Esophagus mucosa (tissue), 1 donor: Measurements from ENCODE around the gene MOGAT1. TPM values are rescaled to one million over a fixed set of nuclear protein-coding genes. Genes with fewer than 3 reads are reported as not detected.
A peak's percentile ranks its signal among the peaks of the same experiment; 100 is the strongest.
"Not testable (repeated sequence)": the region's sequence is repeated elsewhere in the genome, so short reads cannot be mapped to it uniquely, and the experiment has no call there.

ENCODE experiments used
- ATAC-seq: fragments of 200-7000 bp; cut with Tn5 transposase; one replicate; pipeline ENCODE4 v1.9.1; 2020
- total RNA-seq: library from RNA; stranded (reverse); gene quantifications from one replicate; pipeline ENCODE4 v1.2.4, GENCODE V29; 2023
- donor health status: DM: yes; HTN: yes; CAD: no.

Gene MOGAT1
- total RNA-seq, 1 donor from 2014 or later = not detected

- ATAC-seq = no peak
Measured at GRCh38 chr2:222670191-222671038, 1.0 kb upstream of the MOGAT1 start.

DNA sequence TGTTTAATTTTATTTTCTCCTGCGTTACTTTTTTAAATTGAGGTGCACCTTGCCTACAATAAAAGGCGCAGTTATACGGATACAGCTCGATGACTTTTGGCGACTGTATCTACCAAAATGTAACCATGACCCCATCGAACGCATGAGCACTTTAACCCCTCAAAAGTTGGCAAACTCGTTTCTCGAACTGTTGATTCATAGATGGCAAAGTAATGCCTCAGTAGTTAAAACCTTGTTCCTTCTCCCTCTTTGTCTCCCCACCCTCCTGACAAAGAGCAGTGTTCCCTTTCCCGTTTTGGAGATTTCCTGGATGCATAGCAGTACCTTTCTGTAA is 577 bp downstream of the MOGAT1 start:
- ATAC-seq = peak; percentile 32

DNA sequence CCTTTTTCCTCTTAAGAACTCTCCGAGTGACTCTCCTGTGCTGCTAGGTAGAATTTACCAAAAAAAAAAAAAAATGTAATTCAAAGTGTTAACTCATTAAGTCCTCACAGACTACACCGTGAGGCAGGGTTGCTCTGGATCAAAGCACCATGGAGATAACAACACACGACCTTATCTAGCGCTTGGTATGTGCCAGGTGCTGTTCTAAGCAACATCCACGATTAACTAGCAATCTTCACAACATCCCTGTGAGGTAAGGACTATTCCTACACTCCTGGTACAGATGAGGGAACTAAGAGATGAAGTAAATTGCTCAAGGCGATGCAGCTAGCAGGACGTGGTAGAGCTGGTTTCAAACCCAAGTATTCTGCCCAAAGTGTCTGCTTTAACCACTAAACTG is 1.8 kb downstream of the MOGAT1 start:
- no peak for ATAC-seq

- ATAC-seq = no peak
Measured at GRCh38 chr2:222673883-222674282, 2.4 kb downstream of the MOGAT1 start.

DNA sequence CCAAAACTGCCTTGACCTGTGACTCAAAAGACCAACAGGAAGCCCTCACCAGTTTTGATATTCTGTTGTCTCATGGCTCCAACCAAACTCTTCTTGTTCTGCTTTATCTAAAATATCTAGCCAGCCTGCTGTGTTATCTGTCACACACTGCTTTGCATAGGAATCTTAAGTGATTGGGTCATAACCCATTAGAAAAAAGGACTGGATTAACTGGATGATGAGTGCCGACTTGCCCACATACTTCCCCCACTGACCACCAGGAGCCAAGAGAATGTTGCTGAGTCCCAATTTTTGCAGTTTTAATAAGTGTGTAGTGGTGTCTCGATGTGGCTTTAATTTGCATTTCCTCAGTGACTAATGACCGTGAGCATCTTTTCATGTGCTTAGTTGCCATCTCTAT is 6.5 kb downstream of the MOGAT1 start:
- ATAC-seq = no peak

DNA sequence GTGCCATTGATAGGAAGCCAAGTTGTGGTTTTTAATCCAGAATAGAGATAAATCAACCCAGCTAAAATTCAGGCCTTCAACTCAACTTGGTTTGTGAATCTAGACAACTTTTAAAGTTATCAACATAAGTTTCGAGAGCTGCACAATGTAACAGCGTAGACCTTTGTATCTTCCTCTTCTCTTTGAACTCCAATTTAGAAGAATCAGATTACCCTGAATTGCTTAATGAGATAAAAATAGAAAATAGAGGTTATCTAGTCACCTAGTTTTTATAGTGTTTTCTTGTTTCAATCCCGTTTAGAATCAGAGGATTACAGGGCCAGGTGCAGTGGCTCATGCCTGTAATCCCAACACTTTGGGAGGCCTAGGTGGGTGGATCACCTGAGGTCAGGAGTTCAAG is 12.3 kb downstream of the MOGAT1 start:
- ATAC-seq = no peak

- ATAC-seq = no peak
Measured at GRCh38 chr2:222686086-222686750, 14.8 kb downstream of the MOGAT1 start.

- no peak for ATAC-seq
Measured at GRCh38 chr2:222688917-222689316, 17.5 kb downstream of the MOGAT1 start.

GRCh38 chr2:222689322-222689721 is 17.9 kb downstream of the MOGAT1 start:
- no peak for ATAC-seq

DNA sequence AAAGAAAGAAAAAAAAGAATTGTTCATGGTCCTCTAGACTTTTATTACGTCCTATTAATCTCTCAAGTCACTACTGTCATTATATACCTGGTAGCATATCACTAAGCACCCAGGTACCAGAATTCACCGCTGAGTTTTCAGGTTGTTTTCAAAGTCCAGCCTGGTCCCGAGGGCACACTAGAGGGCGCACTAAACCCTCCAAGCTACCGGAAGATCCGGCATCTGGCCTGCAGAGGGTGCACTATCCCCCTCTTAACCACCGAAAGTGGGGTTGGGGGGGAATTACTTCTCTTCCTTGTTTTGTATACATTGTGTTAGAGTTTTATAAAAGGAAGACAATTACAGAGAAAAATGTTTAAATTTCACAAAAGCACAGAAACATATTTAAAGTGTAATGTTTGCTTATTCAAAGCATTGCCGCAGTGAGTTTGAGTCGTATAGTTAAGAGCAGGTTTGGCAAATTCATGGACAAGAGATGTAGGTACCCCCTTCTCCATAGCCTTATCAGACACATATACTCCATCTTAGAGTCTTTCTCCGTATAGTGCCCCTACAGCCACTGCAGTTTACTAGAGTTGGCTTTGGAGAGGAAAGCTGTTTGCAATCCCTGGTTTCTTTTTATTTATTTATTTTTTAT is 19.2 kb downstream of the MOGAT1 start:
- ATAC-seq = peak; percentile 90

- ATAC-seq = not testable (repeated sequence)
Measured at GRCh38 chr2:222693413-222693812, 22.0 kb downstream of the MOGAT1 start.

- peak; percentile 60 for ATAC-seq
Measured at GRCh38 chr2:222693837-222694236, 22.4 kb downstream of the MOGAT1 start.

- ATAC-seq = no peak
Measured at GRCh38 chr2:222698276-222698675, 26.8 kb downstream of the MOGAT1 start.

DNA sequence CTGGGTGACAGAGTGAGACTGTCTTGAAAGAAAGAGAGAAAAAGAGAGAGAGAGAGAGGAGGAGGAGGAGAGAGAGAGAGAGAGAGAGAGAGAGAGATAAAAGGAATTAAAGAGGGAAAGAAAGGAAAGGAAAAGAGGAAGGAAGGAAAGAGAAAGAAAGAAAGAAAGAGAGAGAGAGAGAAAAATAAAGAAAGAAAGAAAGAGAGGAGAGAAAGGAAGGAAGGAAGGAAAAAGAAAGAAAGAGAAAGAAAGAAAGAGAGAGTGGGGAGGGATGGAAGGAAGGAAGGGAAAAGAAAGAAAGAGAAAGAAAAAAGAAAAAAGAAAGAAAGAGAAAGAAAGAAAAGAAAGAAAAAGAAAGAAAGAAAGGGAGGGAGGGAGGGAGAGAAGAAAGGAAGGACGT is 29.8 kb downstream of the MOGAT1 start:
- no peak for ATAC-seq

DNA sequence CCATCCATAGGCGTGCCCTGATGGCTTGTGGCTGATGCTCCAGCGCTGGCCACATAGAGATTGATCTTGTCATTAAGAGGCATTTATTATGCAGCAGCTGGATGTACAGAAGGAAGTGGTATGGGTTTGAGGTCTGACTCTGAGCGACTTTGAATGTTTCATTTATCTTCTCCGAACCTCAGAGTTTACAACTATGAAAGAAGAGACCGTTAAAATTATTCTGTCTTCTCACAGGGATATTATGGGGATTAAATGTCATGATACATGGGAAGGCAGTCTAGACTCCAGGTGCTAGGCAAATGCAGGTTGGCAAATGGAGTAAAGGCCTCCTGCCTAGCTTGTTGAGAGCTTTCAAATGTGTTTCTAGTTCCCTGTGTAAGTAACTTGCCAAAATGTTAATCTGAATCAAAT is 30.3 kb downstream of the MOGAT1 start:
- ATAC-seq = no peak

GRCh38 chr2:222703091-222703490 is 31.6 kb downstream of the MOGAT1 start:
- ATAC-seq = no peak

GRCh38 chr2:222703886-222704285 is 32.4 kb downstream of the MOGAT1 start:
- no peak for ATAC-seq

- no peak for ATAC-seq
Measured at GRCh38 chr2:222706616-222707015, 35.2 kb downstream of the MOGAT1 start.

- peak; percentile 14 for ATAC-seq
Measured at GRCh38 chr2:222707102-222707688, 35.7 kb downstream of the MOGAT1 start.

DNA sequence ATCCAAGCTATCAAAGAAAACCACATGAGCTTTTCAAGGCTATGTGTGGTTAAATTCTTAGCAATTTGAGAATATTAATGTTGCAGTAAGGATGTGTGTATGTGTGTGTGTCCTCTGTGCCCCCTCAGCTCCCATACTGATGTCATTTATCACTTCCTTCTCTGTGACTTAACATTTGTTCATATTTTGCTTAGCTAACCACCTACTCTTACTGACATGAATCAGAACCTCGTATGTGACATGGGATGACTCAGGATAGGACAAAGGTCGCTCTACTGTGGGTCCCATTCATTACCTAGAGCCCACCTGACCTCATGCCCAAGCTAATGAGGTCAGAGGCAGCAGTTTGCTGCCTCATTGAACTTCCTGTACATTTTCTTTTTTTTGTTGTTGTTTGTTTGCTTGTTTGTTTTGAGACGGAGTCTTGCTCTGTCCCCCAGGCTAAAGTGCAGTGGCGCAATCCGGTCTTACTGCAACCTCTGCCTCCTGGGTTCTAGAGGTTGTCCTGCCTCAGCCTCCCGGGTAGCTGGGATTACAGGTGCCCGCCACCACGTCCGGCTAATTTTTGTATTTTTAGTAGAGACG is 36.3 kb downstream of the MOGAT1 start:
- ATAC-seq = peak; percentile 60

DNA sequence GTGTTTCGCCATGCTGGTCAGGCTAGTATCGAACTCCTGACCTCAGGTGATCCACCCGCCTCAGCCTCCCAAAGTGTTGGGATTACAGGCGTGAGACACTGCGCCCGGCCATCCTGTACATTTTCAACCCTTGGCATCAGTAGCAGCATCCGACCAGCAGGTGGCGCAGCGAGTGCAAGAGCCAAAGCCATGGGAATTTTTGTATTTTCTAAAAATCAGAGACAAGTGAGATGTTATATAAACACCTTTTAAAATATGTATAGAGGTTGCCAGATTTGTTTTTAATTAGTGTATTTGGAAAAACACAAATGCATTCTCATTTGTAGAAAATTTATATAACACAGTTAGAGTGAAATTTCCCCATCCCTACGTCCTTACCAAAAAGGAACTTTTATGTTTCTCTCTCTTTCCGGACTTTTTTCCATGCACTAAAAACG is 36.8 kb downstream of the MOGAT1 start:
- peak; percentile 77 for ATAC-seq

- peak; percentile 57 for ATAC-seq
Measured at GRCh38 chr2:222709191-222709891, 37.9 kb downstream of the MOGAT1 start.
